GM18498 (cell line): ENCODE data around the gene KCNJ6.
"Not testable (repeated sequence)": the region's sequence is repeated elsewhere in the genome, so short reads cannot be mapped to it uniquely, and the experiment has no call there.

Experiments used
- ATAC-seq: cut with Tn5 transposase; IDR thresholded peaks from one replicate; pipeline ENCODE4 v1.9.1; 2021; ENCODE audit warnings: mild to moderate bottlenecking, moderate library complexity; ENCODE audit not compliant: unreplicated experiment

KCNJ6 gene

GRCh38 chr21:37579356-37579755 lies 336.9 kb downstream of the KCNJ6 start:
- ATAC-seq: no peak

GRCh38 chr21:37578471-37579126 lies 337.7 kb downstream of the KCNJ6 start:
- no peak for ATAC-seq

GRCh38 chr21:37576929-37577328 lies 339.3 kb downstream of the KCNJ6 start:
- ATAC-seq: not testable (repeated sequence)

GRCh38 chr21:37575580-37575979 lies 340.7 kb downstream of the KCNJ6 start:
- no peak for ATAC-seq

- no peak for ATAC-seq
Measured at GRCh38 chr21:37574751-37575150, 341.5 kb downstream of the KCNJ6 start.

GRCh38 chr21:37574316-37574715 lies 341.9 kb downstream of the KCNJ6 start:
- ATAC-seq: no peak

- no peak for ATAC-seq
Measured at GRCh38 chr21:37571442-37571841, 344.8 kb downstream of the KCNJ6 start.

GRCh38 chr21:37568916-37569315 lies 347.3 kb downstream of the KCNJ6 start:
- no peak for ATAC-seq

- no peak for ATAC-seq
Measured at GRCh38 chr21:37568415-37568814, 347.8 kb downstream of the KCNJ6 start.

- no peak for ATAC-seq
Measured at GRCh38 chr21:37566790-37567615, 349.3 kb downstream of the KCNJ6 start.

GRCh38 chr21:37565530-37566223 lies 350.6 kb downstream of the KCNJ6 start:
- no peak for ATAC-seq

- ATAC-seq: no peak
Measured at GRCh38 chr21:37564924-37565529, 351.2 kb downstream of the KCNJ6 start.

- ATAC-seq: peak; percentile 60
Measured at GRCh38 chr21:37564341-37564923, 351.8 kb downstream of the KCNJ6 start.

- peak; percentile 93 for ATAC-seq
Measured at GRCh38 chr21:37563641-37564340, 352.5 kb downstream of the KCNJ6 start.

GRCh38 chr21:37562920-37563640 lies 353.2 kb downstream of the KCNJ6 start:
- ATAC-seq: peak; percentile 20

GRCh38 chr21:37561941-37562919 lies 354.0 kb downstream of the KCNJ6 start:
- ATAC-seq: no peak

- ATAC-seq: no peak
Measured at GRCh38 chr21:37561506-37561905, 354.8 kb downstream of the KCNJ6 start.

- ATAC-seq: no peak
Measured at GRCh38 chr21:37560385-37560784, 355.9 kb downstream of the KCNJ6 start.
